Activated effector memory CD4-positive, alpha-beta T cell treated with anti-CD3 and anti-CD28 coated beads, Interleukin-2, amount 50 U/mL, for 16 hours (primary cell): Measurements from ENCODE around the gene USP35.
"Not testable (repeated sequence)": the region's sequence is repeated elsewhere in the genome, so short reads cannot be mapped to it uniquely, and the experiment has no call there.

ENCODE experiments used
- DNase-seq: peaks from one replicate; pipeline ENCODE4 v3.0.0-alpha.2; 2020

Gene USP35

GRCh38 chr11:78168539-78169477, 19.9 kb upstream of the USP35 start:
- DNase-seq, result no peak

GRCh38 chr11:78170413-78170812, 18.3 kb upstream of the USP35 start:
- no peak for DNase-seq

- DNase-seq, result no peak
Observed at GRCh38 chr11:78170874-78171549, 17.7 kb upstream of the USP35 start.

- no peak for DNase-seq
Observed at GRCh38 chr11:78171951-78172350, 16.8 kb upstream of the USP35 start.

- not testable (repeated sequence) for DNase-seq
Observed at GRCh38 chr11:78175862-78176261, 12.9 kb upstream of the USP35 start.

- peak; percentile 28 for DNase-seq
Observed at GRCh38 chr11:78176605-78177141, 12.0 kb upstream of the USP35 start.

- DNase-seq, result peak; percentile 50
Observed at GRCh38 chr11:78177216-78177615, 11.5 kb upstream of the USP35 start.

- DNase-seq, result no peak
Observed at GRCh38 chr11:78179459-78180071, 9.2 kb upstream of the USP35 start.

GRCh38 chr11:78180751-78181150, 8.0 kb upstream of the USP35 start:
- no peak for DNase-seq

- no peak for DNase-seq
Observed at GRCh38 chr11:78181185-78181584, 7.5 kb upstream of the USP35 start.

- peak; percentile 90 for DNase-seq
Observed at GRCh38 chr11:78187366-78188285, 1.1 kb upstream of the USP35 start.

- DNase-seq, result peak; percentile 64
Observed at GRCh38 chr11:78189174-78189724, 530 bp downstream of the USP35 start.

- peak; percentile 64 for DNase-seq
Observed at GRCh38 chr11:78189851-78190250, 1.1 kb downstream of the USP35 start.

- peak; percentile 25 for DNase-seq
Observed at GRCh38 chr11:78190374-78190773, 1.7 kb downstream of the USP35 start.

- peak; percentile 52 for DNase-seq
Observed at GRCh38 chr11:78190871-78191538, 2.3 kb downstream of the USP35 start.

GRCh38 chr11:78192223-78192719, 3.6 kb downstream of the USP35 start:
- peak; percentile 60 for DNase-seq

GRCh38 chr11:78192911-78193351, 4.2 kb downstream of the USP35 start:
- peak; percentile 49 for DNase-seq

- DNase-seq, result peak; percentile 55
Observed at GRCh38 chr11:78193806-78194205, 5.1 kb downstream of the USP35 start.

- peak; percentile 31 for DNase-seq
Observed at GRCh38 chr11:78194490-78194889, 5.8 kb downstream of the USP35 start.

- peak; percentile 39 for DNase-seq
Observed at GRCh38 chr11:78195917-78196560, 7.3 kb downstream of the USP35 start.
